Activated naive CD4-positive, alpha-beta T cell treated with anti-CD3 and anti-CD28 coated beads, Interleukin-2, amount 50 U/mL, for 72 hours (primary cell): ENCODE results near the gene IL1RAPL2. TPM values are rescaled to one million over a fixed set of nuclear protein-coding genes. Genes with fewer than 3 reads are reported as not detected.
"Not testable (repeated sequence)": the region's sequence is repeated elsewhere in the genome, so short reads cannot be mapped to it uniquely, and the experiment has no call there.

ENCODE experiments used
- ATAC-seq, 2 donors: fragments of 150-1000 bp; cut with Tn5 transposase; 2 replicates each; pipeline ENCODE4 v1.10.0; 2021; ENCODE audit warnings: mild to moderate bottlenecking in 2 of 2, moderate library complexity in 2 of 2
- DNase-seq, 2 donors: peaks; one replicate each; pipeline ENCODE4 v3.0.0; 2021 to 2022; ENCODE audit warnings: low spot score in 2 of 2
- H3K27ac Mint-ChIP-seq, 2 donors: one replicate each; pipeline ENCODE4 v1.8.0; 2022; ENCODE audit warnings: mild to moderate bottlenecking in 2 of 2, mixed read lengths in 2 of 2
- H3K36me3 Mint-ChIP-seq, 2 donors: one replicate each; pipeline ENCODE4 v1.8.0; 2022; ENCODE audit warnings: mixed read lengths in 2 of 2
- H3K9me3 Mint-ChIP-seq, 2 donors: one replicate each; pipeline ENCODE4 v1.8.0; 2022; ENCODE audit warnings: mixed read lengths in 2 of 2
- total RNA-seq, 2 donors: library from RNA; stranded (reverse); gene quantifications; one replicate each; pipeline ENCODE4 v1.2.3, GENCODE V29; 2022

The IL1RAPL2 gene
- total RNA-seq, 2 donors from 2014 or later, result not detected

- ATAC-seq, result no peak
- H3K9me3 Mint-ChIP-seq, result no peaks in the 10 kb centered on the region
- DNase-seq, result no peak
- H3K27ac Mint-ChIP-seq, result no peak overlapping the region
- no peaks in the 10 kb centered on the region for H3K36me3 Mint-ChIP-seq
Measured at GRCh38 chrX:104660092-104660491, 94.1 kb downstream of the IL1RAPL2 start.

DNA sequence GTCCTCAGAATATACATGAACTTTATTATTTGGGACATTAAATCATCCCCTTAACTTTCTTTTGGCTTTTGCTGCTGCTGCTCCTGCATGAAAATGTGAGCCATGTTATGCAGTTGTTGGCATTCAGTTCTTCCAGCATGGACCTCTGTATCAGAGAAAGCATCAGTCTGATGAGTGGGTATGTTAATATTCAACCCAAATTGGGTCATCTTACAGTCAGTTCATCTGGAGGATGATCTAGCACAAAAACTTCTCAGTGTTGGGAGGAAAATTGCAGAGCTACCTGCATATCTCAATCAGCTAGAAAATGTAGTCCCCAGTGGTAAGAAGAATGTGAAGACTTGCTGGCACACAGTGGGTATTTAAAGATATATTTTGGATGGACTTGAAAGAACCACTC lies 96.7 kb downstream of the IL1RAPL2 start:
- ATAC-seq (no peak), DNase-seq (no peak)
- H3K9me3 Mint-ChIP-seq, result no peaks in the 10 kb centered on the region
- no peaks in the 10 kb centered on the region for H3K36me3 Mint-ChIP-seq
- H3K27ac Mint-ChIP-seq, result no peak overlapping the region

- Mint-ChIP-seq H3K36me3 (no peaks in the 10 kb centered on the region), H3K9me3 (no peaks in the 10 kb centered on the region), H3K27ac (no peak overlapping the region)
- DNase-seq, result no peak
- ATAC-seq, result no peak
Measured at GRCh38 chrX:104665691-104666090, 99.7 kb downstream of the IL1RAPL2 start.

DNA sequence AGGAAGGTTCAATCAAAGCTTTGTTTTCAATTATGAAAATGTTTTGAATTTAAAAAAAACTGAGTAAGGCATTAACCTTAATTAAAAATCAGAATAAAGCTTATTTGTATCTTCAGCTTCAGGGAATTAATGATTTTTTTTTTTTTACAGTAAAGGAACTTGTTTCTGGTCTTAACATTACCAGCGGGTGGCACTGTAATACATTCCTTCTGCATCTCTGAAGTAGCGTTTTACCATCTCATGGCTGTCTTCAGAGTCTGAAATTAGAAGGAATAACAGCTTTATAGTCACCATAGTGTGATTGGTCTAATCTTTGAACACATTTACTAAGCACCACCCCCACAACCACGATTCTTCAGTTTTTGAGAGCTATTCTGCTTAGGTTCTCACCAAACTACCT lies 102.6 kb downstream of the IL1RAPL2 start:
- no peaks in the 10 kb centered on the region for H3K36me3 Mint-ChIP-seq
- no peak for DNase-seq
- no peaks in the 10 kb centered on the region for H3K9me3 Mint-ChIP-seq
- H3K27ac Mint-ChIP-seq, result no peak overlapping the region
- no peak for ATAC-seq

DNA sequence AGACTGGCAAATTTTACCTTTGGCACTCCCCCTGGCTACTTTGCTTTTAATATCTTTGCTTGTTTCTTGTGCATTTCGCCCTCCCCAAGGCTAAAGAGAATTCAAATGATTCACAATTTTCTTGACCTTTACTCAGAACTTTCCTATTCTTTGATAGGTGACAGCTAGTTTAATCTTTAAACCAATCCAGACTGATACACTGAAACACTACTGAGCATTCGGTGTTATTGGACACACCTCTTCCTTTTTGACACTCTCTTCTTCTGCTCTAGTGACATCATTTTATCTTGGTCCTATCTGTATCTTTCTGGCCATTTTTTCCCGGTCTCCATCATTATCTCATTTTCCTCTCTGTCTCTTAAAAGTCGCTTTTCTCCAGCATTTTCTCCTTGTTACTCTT lies 103.1 kb downstream of the IL1RAPL2 start:
- Mint-ChIP-seq H3K9me3 (no peaks in the 10 kb centered on the region), H3K36me3 (no peaks in the 10 kb centered on the region), H3K27ac (no peak overlapping the region)
- ATAC-seq (no peak), DNase-seq (no peak)

GRCh38 chrX:104670051-104670450 lies 104.1 kb downstream of the IL1RAPL2 start:
- no peaks in the 10 kb centered on the region for H3K9me3 Mint-ChIP-seq
- DNase-seq (no peak), ATAC-seq (no peak)
- peak overlapping the region in 1 of 2 donors; percentile 36 for H3K27ac Mint-ChIP-seq
- no peaks in the 10 kb centered on the region for H3K36me3 Mint-ChIP-seq

- not testable (repeated sequence) for H3K36me3 Mint-ChIP-seq, H3K27ac Mint-ChIP-seq, H3K9me3 Mint-ChIP-seq, ATAC-seq, DNase-seq
Measured at GRCh38 chrX:104677517-104677916, 111.5 kb downstream of the IL1RAPL2 start.

- Mint-ChIP-seq H3K36me3 (no peaks in the 10 kb centered on the region), H3K9me3 (no peaks in the 10 kb centered on the region), H3K27ac (no peak overlapping the region)
- DNase-seq, result no peak
- no peak for ATAC-seq
Measured at GRCh38 chrX:104679175-104679574, 113.2 kb downstream of the IL1RAPL2 start.

- H3K9me3 Mint-ChIP-seq, result no peaks in the 10 kb centered on the region
Measured at GRCh38 chrX:104681214-104681613, 115.2 kb downstream of the IL1RAPL2 start.

DNA sequence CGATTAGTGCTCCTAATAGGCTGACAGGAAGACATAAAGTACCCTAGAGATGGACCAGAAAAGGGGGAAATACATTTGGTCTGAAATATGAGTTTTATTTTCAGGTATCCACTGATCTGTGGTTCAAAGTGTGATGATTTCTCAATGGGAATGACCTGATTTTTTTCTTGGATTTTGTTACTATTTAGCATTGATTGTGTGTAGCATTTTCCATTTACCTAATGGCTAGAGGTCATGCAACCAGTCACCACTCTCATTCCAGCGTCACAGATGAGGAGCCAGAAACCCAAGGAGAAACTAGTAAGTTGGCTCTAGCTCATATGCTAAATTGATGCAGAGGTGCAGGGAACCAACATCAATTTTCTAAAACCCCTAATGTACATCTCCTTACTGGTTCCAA lies 118.1 kb downstream of the IL1RAPL2 start:
- ATAC-seq (no peak), DNase-seq (no peak)
- Mint-ChIP-seq H3K36me3 (no peaks in the 10 kb centered on the region), H3K9me3 (no peaks in the 10 kb centered on the region), H3K27ac (no peak overlapping the region)

More at GRCh38 chrX:104681214-104681613, 115.2 kb downstream of the IL1RAPL2 start:
- Mint-ChIP-seq H3K36me3 (no peaks in the 10 kb centered on the region), H3K27ac (no peak overlapping the region)
- ATAC-seq, result no peak
- no peak for DNase-seq

GRCh38 chrX:104695593-104695992 lies 129.6 kb downstream of the IL1RAPL2 start:
- no peak for DNase-seq
- Mint-ChIP-seq H3K9me3 (no peaks in the 10 kb centered on the region), H3K36me3 (no peaks in the 10 kb centered on the region), H3K27ac (no peak overlapping the region)
- no peak for ATAC-seq

DNA sequence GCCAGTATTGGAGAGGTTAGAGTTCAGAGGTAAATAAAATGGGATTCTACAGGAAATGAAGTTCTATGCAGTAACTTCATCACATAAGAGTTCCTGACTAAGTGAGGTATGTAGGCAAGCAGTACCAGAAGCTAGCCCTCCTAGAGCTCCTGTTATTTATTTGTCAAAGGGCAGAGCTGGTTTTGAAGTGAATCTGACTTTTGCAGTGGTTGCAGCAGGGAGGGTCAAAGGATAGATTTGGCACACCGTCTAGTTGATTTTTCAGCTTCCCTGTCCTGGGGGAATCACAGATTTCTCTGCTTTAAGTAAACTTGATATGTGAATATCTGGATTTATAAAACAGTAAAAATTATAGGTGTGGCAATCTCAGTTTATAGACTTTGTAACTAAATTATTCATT lies 130.7 kb downstream of the IL1RAPL2 start:
- no peaks in the 10 kb centered on the region for H3K9me3 Mint-ChIP-seq
- no peaks in the 10 kb centered on the region for H3K36me3 Mint-ChIP-seq
- no peak for ATAC-seq
- H3K27ac Mint-ChIP-seq, result no peak overlapping the region
- DNase-seq, result no peak

GRCh38 chrX:104697294-104697693 lies 131.3 kb downstream of the IL1RAPL2 start:
- Mint-ChIP-seq H3K36me3 (no peaks in the 10 kb centered on the region), H3K9me3 (no peaks in the 10 kb centered on the region), H3K27ac (no peak overlapping the region)
- no peak for DNase-seq
- no peak for ATAC-seq

GRCh38 chrX:104707042-104707441 lies 141.0 kb downstream of the IL1RAPL2 start:
- ATAC-seq (no peak), DNase-seq (no peak)
- no peaks in the 10 kb centered on the region for H3K9me3 Mint-ChIP-seq
- no peaks in the 10 kb centered on the region for H3K36me3 Mint-ChIP-seq
- no peak overlapping the region for H3K27ac Mint-ChIP-seq

DNA sequence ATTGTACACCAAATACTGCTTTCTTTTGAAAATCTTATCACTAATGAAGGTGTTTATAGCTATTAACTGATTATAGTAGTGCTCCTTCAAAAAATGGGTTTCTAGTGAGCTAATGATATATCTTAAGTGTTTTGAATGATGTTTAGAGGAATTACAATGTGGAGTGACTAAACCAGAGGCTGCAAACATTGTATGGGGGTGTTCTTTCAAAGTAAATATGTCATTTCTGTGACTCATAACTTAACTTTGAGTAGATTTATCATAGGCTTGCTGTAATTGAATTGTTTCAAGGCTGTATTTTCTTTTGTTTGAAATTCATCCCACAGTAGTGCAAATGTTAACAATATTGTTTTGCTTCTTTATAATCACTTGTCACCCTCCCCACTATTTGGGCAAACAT lies 141.6 kb downstream of the IL1RAPL2 start:
- no peak overlapping the region for H3K27ac Mint-ChIP-seq

GRCh38 chrX:104712515-104712914 lies 146.5 kb downstream of the IL1RAPL2 start:
- DNase-seq (no peak), ATAC-seq (no peak)
- Mint-ChIP-seq H3K9me3 (no peaks in the 10 kb centered on the region), H3K36me3 (no peaks in the 10 kb centered on the region), H3K27ac (no peak overlapping the region)

More for the DNA sequence above, 141.6 kb downstream of the IL1RAPL2 start:
- ATAC-seq (no peak), DNase-seq (no peak)
- no peaks in the 10 kb centered on the region for H3K36me3 Mint-ChIP-seq
- no peaks in the 10 kb centered on the region for H3K9me3 Mint-ChIP-seq

GRCh38 chrX:104721854-104722253 lies 155.9 kb downstream of the IL1RAPL2 start:
- DNase-seq (no peak), ATAC-seq (no peak)
- H3K36me3 Mint-ChIP-seq, result no peaks in the 10 kb centered on the region
- H3K27ac Mint-ChIP-seq, result no peak overlapping the region
- peaks cover 0 to 5% of the 10 kb centered on the region in 2 donors for H3K9me3 Mint-ChIP-seq

DNA sequence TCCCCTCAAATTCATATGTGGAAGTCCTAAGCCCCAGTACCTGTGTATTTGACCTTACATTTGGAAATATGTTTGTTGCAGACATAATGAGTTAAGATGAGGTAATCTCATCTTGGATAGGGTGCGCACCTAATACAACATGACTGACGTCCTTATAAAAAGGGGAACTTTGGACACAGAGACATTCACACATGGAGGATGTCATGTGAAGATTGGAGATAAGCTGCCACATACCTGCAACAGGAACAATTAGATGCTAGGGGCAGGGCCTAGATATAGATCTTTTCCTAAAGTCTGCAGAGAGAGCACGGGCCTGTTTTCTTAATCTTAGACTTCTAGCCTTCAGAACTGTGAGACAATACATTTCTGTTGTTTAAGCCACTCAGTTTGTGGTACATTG lies 162.5 kb downstream of the IL1RAPL2 start:
- no peak overlapping the region for H3K27ac Mint-ChIP-seq
- peaks cover 0 to 5% of the 10 kb centered on the region in 2 donors for H3K9me3 Mint-ChIP-seq
- no peak for ATAC-seq
- no peak for DNase-seq
- no peaks in the 10 kb centered on the region for H3K36me3 Mint-ChIP-seq

DNA sequence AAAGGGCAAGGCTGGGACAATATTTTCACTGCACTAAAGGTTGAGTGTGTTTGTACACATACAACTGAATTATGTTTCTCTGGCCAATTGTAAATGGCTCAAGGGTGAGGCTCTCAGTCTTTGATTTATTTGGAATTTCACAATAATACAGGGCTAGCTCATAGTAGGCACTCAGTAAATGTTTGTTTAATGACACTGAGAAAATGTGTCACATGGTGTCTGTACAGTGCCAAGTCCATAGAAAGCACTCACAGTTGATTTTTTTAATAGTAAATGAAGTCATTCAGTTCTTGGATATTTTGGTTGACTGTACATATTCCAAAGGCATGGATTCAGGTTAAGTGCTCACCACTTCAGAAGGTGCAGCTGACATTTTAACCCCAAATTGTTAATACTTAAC lies 176.4 kb downstream of the IL1RAPL2 start:
- Mint-ChIP-seq H3K36me3 (no peaks in the 10 kb centered on the region), H3K27ac (no peak overlapping the region), H3K9me3 (no peaks in the 10 kb centered on the region)
- ATAC-seq (no peak), DNase-seq (no peak)
